Endothelial cell of umbilical vein (primary cell): ENCODE measurements around the gene RGS18. TPM values are rescaled to one million over a fixed set of nuclear protein-coding genes. Genes with fewer than 3 reads are reported as not detected.

ENCODE experiments used
- BruUV-seq: library from RNA; stranded (reverse); fragments of 400-500 nt; replicated peaks from 2 replicates; lab custom pipeline; 2021; lab: Mats Ljungman, UMichigan
- CTCF ChIA-PET: fragments of 300-600, 350-600 bp; sonication (Branson Sonifier 250); formaldehyde crosslinking; loops from one replicate; lab custom pipeline; 2021; ENCODE audit warnings: antibody characterized with exemption, inconsistent platforms; lab: Charles Lee
- POLR2A ChIA-PET: fragments of 300-600, 350-600 bp; sonication (Branson Sonifier 250); formaldehyde crosslinking; loops from one replicate; lab custom pipeline; 2021; ENCODE audit warnings: antibody characterized with exemption, inconsistent platforms; lab: Charles Lee
- DNase-seq: peaks from one replicate; pipeline ENCODE4 v3.0.0-alpha.2; 2011; ENCODE audit warnings: low read depth, low spot score
- FAIRE-seq: peaks from 2 replicates; lab custom pipeline; 2011; peaks lifted over from hg19 to GRCh38; lab: Jason Lieb, UNC
- H2AFZ ChIP-seq: 2 replicates; pipeline ENCODE4 v1.6.0; 2012; ENCODE audit warnings: low read depth, low read length, control low read depth, inconsistent platforms
- H3K27ac ChIP-seq: 2 replicates; pipeline ENCODE4 v1.5.1; 2011; ENCODE audit warnings: low read depth, mild to moderate bottlenecking, control low read depth, low read length, moderate library complexity; ENCODE audit not compliant: insufficient read depth
- H3K27me3 ChIP-seq, 2 experiments: 2 replicates each; pipeline versions ENCODE4 v1.6.0 to v1.6.1; 2011; ENCODE audit warnings: low read length in 2 of 2, mixed read lengths in 1 of 2; ENCODE audit not compliant: control insufficient read depth in 2 of 2, insufficient read depth in 2 of 2
- H3K36me3 ChIP-seq, 2 experiments: 2 replicates in 1 of 2; 3 replicates in 1 of 2; pipeline ENCODE4 v1.5.1; 2011; ENCODE audit warnings: low read length in 2 of 2, mild to moderate bottlenecking in 1 of 2, moderate library complexity in 1 of 2; ENCODE audit not compliant: control insufficient read depth in 2 of 2, insufficient read depth in 2 of 2; ENCODE audit errors: extremely low read depth in 1 of 2
- H3K4me1 ChIP-seq: 3 replicates; pipeline ENCODE4 v1.5.1; 2011; ENCODE audit warnings: mild to moderate bottlenecking, low read length; ENCODE audit not compliant: control insufficient read depth, insufficient read depth; ENCODE audit errors: extremely low read depth
- H3K4me2 ChIP-seq: 2 replicates; pipeline ENCODE4 v1.6.1; 2011; ENCODE audit warnings: low read length, control low read depth, mixed read lengths; ENCODE audit not compliant: insufficient read depth
- H3K4me3 ChIP-seq, 3 experiments: fragments of 200-600 bp in 1 of 3; sonication (generic), shearing (Covaris generic) in 1 of 3; replicated peaks in 1 of 3; 2 replicates each; pipeline ENCODE4 v1.5.1; 2011 to 2016; ENCODE audit warnings: control low read depth in 3 of 3, low read length in 3 of 3, mild to moderate bottlenecking in 2 of 3, inconsistent platforms in 1 of 3, low read depth in 1 of 3, moderate library complexity in 1 of 3; ENCODE audit not compliant: insufficient read depth in 1 of 3
- H3K79me2 ChIP-seq: 2 replicates; pipeline ENCODE4 v1.6.0; 2012; ENCODE audit warnings: low read length, inconsistent platforms; ENCODE audit not compliant: control insufficient read depth, insufficient read depth
- H3K9ac ChIP-seq: replicated peaks from 2 replicates; pipeline ENCODE3; 2011; ENCODE audit warnings: low read length, control low read depth; ENCODE audit not compliant: insufficient read depth; ENCODE audit errors: extremely low read depth
- H3K9me1 ChIP-seq: replicated peaks from 3 replicates; pipeline ENCODE4 v1.6.0; 2011; ENCODE audit warnings: mild to moderate bottlenecking, low read length; ENCODE audit not compliant: control insufficient read depth, insufficient read depth; ENCODE audit errors: extremely low read depth
- H3K9me3 ChIP-seq: replicated peaks from 2 replicates; pipeline ENCODE4 v1.5.1; 2012; ENCODE audit warnings: low read length, inconsistent platforms; ENCODE audit not compliant: control insufficient read depth, insufficient read depth
- H4K20me1 ChIP-seq: replicated peaks from 2 replicates; pipeline ENCODE3; 2011; ENCODE audit warnings: mild to moderate bottlenecking, low read length; ENCODE audit not compliant: control insufficient read depth, insufficient read depth; ENCODE audit errors: extremely low read depth
- CTCF ChIP-seq, 2 donors: IDR thresholded peaks; 1 replicate in 1 of 2; 2 replicates in 1 of 2; pipeline ENCODE4 v1.5.1; 2011; ENCODE audit warnings: low read length in 2 of 2, mild to moderate bottlenecking in 2 of 2, moderate library complexity in 2 of 2, control low read depth in 1 of 2, inconsistent platforms in 1 of 2, low read depth in 1 of 2; ENCODE audit not compliant: insufficient read depth in 1 of 2; ENCODE audit errors: extremely low read depth in 1 of 2
- FOS ChIP-seq: IDR thresholded peaks from 2 replicates; pipeline ENCODE4 v1.6.1; 2011; ENCODE audit warnings: mild to moderate bottlenecking, low read length, moderate library complexity, borderline replicate concordance; ENCODE audit not compliant: insufficient read depth
- GATA2 ChIP-seq: IDR thresholded peaks from 2 replicates; pipeline ENCODE4 v1.7.0; 2011; ENCODE audit warnings: low read depth, mild to moderate bottlenecking, moderate library complexity, mixed read lengths, low read length; ENCODE audit not compliant: insufficient read length, insufficient read depth
- JUN ChIP-seq: IDR thresholded peaks from 2 replicates; pipeline ENCODE4 v1.6.1; 2011; ENCODE audit warnings: borderline replicate concordance, low read depth; ENCODE audit not compliant: insufficient read length, insufficient read depth
- MAX ChIP-seq: IDR thresholded peaks from 2 replicates; pipeline ENCODE4 v1.6.1; 2011; ENCODE audit not compliant: insufficient read depth, insufficient read length
- POLR2A ChIP-seq: IDR thresholded peaks from 2 replicates; pipeline ENCODE4 v1.6.1; 2012; ENCODE audit warnings: low read depth, mild to moderate bottlenecking, control low read depth, low read length
- POLR2AphosphoS5 ChIP-seq: IDR thresholded peaks from 2 replicates; pipeline ENCODE4 v1.6.1; 2012; ENCODE audit warnings: low read depth, mild to moderate bottlenecking, control low read depth, low read length, moderate library complexity; ENCODE audit not compliant: insufficient read depth
- dilution Hi-C: fragments of 300-500 bp; cut with MboI; formaldehyde crosslinking; loops from one replicate; pipeline ENCODE4 v1.15.0; 2019; ENCODE audit warnings: low sequenced_read_pairs; ENCODE audit not compliant: extremely low pct_ligation_motif_present
- intact Hi-C: fragments of 100-400 bp; cut with micrococcal nuclease; formaldehyde crosslinking; loops from one replicate; pipeline ENCODE4 v1.10.0; 2022
- polyA plus RNA-seq, 4 experiments: library from polyadenylated mRNA; depleted of rRNA in 3 of 4; stranded (reverse) in 3 of 4; unstranded in 1 of 4; fragments of >200 nt; gene quantifications; 2 replicates each; pipeline versions ENCODE4 v1.2.1 to v1.2.3, GENCODE V29; 2011 to 2012; ENCODE audit warnings: missing spikeins in 1 of 4
- total RNA-seq: library from RNA; stranded (reverse); gene quantifications from 2 replicates; pipeline ENCODE4 v1.2.3, GENCODE V29; 2021

RGS18 gene
- total and polyA plus RNA-seq, 2 donors (not counting 3 experiments of a cell fraction or from before 2014, with no cell fraction given) = not detected

GRCh38 chr1:192153276-192153675 is 5.0 kb upstream of the RGS18 start:
- H2AFZ ChIP-seq = peak overlapping the region; percentile 63
- H3K9me1 ChIP-seq = no peaks in the 10 kb centered on the region
- intact Hi-C loops = no loop called here
- H3K4me3 ChIP-seq = no peak overlapping the region
- ChIA-PET POLR2A (no interaction called here), CTCF (no interaction called here)
- peak; percentile 54 for DNase-seq
- H3K4me2 ChIP-seq = no peak overlapping the region
- H3K27ac ChIP-seq = no peak overlapping the region
- FAIRE-seq = peak; percentile 58
- H3K27me3 ChIP-seq = no peaks in the 10 kb centered on the region
- no peaks in the 10 kb centered on the region for H3K79me2 ChIP-seq
- H4K20me1 ChIP-seq = no peaks in the 10 kb centered on the region
- BruUV-seq = no TSS peak
- TF ChIP-seq JUN (peak; percentile 13), FOS (peak; percentile 23), CTCF (IDR thresholded peaks at IDR 0.05; ENCODE audit: extremely low read depth in 1 of 2, insufficient read depth in 1 of 2, low read depth in 1 of 2, low read length in 2 of 2) (no peak), POLR2A (no peak)
- H3K9ac ChIP-seq = no peak overlapping the region
- H3K9me3 ChIP-seq = no peaks in the 10 kb centered on the region
- no peaks in the 10 kb centered on the region for H3K36me3 ChIP-seq
- peaks cover 4% of the 10 kb centered on the region for H3K4me1 ChIP-seq
- dilution Hi-C loops = no loop called here

- TF ChIP-seq FOS = no peak
- TF ChIP-seq MAX = no peak
- TF ChIP-seq POLR2A = no peak
- no peak for TF ChIP-seq GATA2
- TF ChIP-seq POLR2AphosphoS5 = no peak
- Histone ChIP-seq H3K9me1 (no peaks in the 10 kb centered on the region), H3K27me3 (no peaks in the 10 kb centered on the region), H3K4me2 (no peak overlapping the region), H4K20me1 (no peaks in the 10 kb centered on the region), H3K4me3 (no peak overlapping the region), H3K36me3 (no peaks in the 10 kb centered on the region), H3K4me1 (peaks cover 15% of the 10 kb centered on the region), H3K79me2 (no peaks in the 10 kb centered on the region), H3K9ac (no peak overlapping the region), H3K9me3 (no peaks in the 10 kb centered on the region), H2AFZ (no peak overlapping the region), H3K27ac (no peak overlapping the region)
- dilution Hi-C loops (no loop called here), intact Hi-C loops (no loop called here)
- ChIA-PET CTCF (interaction anchor here (0.8 kb wide), 1 partner anchor 13 kb away, joined by 3 read pairs; no protein-coding TSS in a partner anchor), POLR2A (no interaction called here)
- BruUV-seq = no TSS peak
- FAIRE-seq (no peak), DNase-seq (no peak)
Observed at GRCh38 chr1:192157067-192157466, 1.2 kb upstream of the RGS18 start.
